ENCODE results near the gene TJP2.

- no peak for TF ChIP-seq YY1 (IDR thresholded peaks at IDR 0.05; ENCODE audit: insufficient read depth, insufficient read length)
- TF ChIP-seq ZNF274 (IDR thresholded peaks at IDR 0.05; ENCODE audit: low read depth, low read length): no peak
Measured at GRCh38 chr9:69214939-69215338, 40.9 kb downstream of the TJP2 start.

Measured in NT2/D1 (cell line).